Mesendoderm (in vitro differentiated cells): ENCODE data around the gene NINJ1.

Source experiments
- DNase-seq: peaks from one replicate; pipeline ENCODE4 v3.0.0; 2013
- H2AK5ac ChIP-seq: 2 replicates; pipeline ENCODE4 v1.6.1; 2013; ENCODE audit warnings: low read length, inconsistent platforms
- H2BK120ac ChIP-seq: 2 replicates; pipeline ENCODE4 v1.6.1; 2013; ENCODE audit warnings: low read depth, mild to moderate bottlenecking, low read length, moderate library complexity, mixed read lengths
- H2BK15ac ChIP-seq: replicated peaks from 2 replicates; pipeline ENCODE4 v1.6.1; 2013; ENCODE audit warnings: low read depth, mild to moderate bottlenecking, moderate library complexity
- H2BK5ac ChIP-seq: 2 replicates; pipeline ENCODE4 v1.6.1; 2013; ENCODE audit warnings: low read length, inconsistent platforms
- H3K18ac ChIP-seq: 2 replicates; pipeline ENCODE4 v1.6.1; 2013; ENCODE audit warnings: mild to moderate bottlenecking, low read length, mixed read lengths
- H3K23ac ChIP-seq: one replicate; pipeline ENCODE4 v1.6.1; 2013; ENCODE audit warnings: low read length
- H3K27ac ChIP-seq: 2 replicates; pipeline ENCODE4 v1.5.1; 2013; ENCODE audit warnings: low read depth, mild to moderate bottlenecking, inconsistent platforms, low read length, moderate library complexity
- H3K27me3 ChIP-seq: 2 replicates; pipeline ENCODE4 v1.6.1; 2013; ENCODE audit warnings: low read length, control low read depth, mild to moderate bottlenecking, inconsistent platforms; ENCODE audit not compliant: insufficient read depth, poor library complexity
- H3K36me3 ChIP-seq: 2 replicates; pipeline ENCODE4 v1.6.1; 2013; ENCODE audit warnings: low read length, inconsistent platforms; ENCODE audit not compliant: control insufficient read depth, insufficient read depth
- H3K4ac ChIP-seq: one replicate; pipeline ENCODE4 v1.6.1; 2013; ENCODE audit warnings: low read depth, mild to moderate bottlenecking, low read length, moderate library complexity
- H3K4me1 ChIP-seq: 2 replicates; pipeline ENCODE4 v1.6.1; 2013; ENCODE audit warnings: low read depth, low read length, inconsistent platforms; ENCODE audit not compliant: control insufficient read depth
- H3K4me2 ChIP-seq: 2 replicates; pipeline ENCODE4 v1.6.1; 2013; ENCODE audit warnings: low read length
- H3K4me3 ChIP-seq: 2 replicates; pipeline ENCODE4 v1.5.1; 2013; ENCODE audit warnings: mild to moderate bottlenecking, low read length
- H3K56ac ChIP-seq: one replicate; pipeline ENCODE4 v1.6.1; 2013; ENCODE audit warnings: low read length
- H3K79me1 ChIP-seq: 2 replicates; pipeline ENCODE4 v1.6.1; 2013; ENCODE audit warnings: low read length, inconsistent platforms
- H3K79me2 ChIP-seq: 2 replicates; pipeline ENCODE4 v1.6.1; 2013; ENCODE audit warnings: mild to moderate bottlenecking, low read length; ENCODE audit not compliant: control insufficient read depth, insufficient read depth
- H3K9ac ChIP-seq: 2 replicates; pipeline ENCODE4 v1.6.1; 2013; ENCODE audit warnings: low read length, inconsistent platforms
- H4K5ac ChIP-seq: one replicate; pipeline ENCODE4 v1.6.1; 2013; ENCODE audit warnings: low read length
- H4K8ac ChIP-seq: one replicate; pipeline ENCODE4 v1.6.1; 2013; ENCODE audit warnings: low read depth, mild to moderate bottlenecking, control low read depth, low read length, moderate library complexity
- WGBS: extraction: QIAGEN DNeasy Blood & Tissue Kit; methylation state at CpG from one replicate; pipeline ENCODE4 v1.1.7; 2013; ENCODE audit warnings: low lambda C conversion rate, missing lambda C conversion rate; ENCODE audit not compliant: insufficient coverage; ENCODE audit errors: extremely low coverage; 5-methylcytosine and 5-hydroxymethylcytosine counted together

The NINJ1 gene

DNA sequence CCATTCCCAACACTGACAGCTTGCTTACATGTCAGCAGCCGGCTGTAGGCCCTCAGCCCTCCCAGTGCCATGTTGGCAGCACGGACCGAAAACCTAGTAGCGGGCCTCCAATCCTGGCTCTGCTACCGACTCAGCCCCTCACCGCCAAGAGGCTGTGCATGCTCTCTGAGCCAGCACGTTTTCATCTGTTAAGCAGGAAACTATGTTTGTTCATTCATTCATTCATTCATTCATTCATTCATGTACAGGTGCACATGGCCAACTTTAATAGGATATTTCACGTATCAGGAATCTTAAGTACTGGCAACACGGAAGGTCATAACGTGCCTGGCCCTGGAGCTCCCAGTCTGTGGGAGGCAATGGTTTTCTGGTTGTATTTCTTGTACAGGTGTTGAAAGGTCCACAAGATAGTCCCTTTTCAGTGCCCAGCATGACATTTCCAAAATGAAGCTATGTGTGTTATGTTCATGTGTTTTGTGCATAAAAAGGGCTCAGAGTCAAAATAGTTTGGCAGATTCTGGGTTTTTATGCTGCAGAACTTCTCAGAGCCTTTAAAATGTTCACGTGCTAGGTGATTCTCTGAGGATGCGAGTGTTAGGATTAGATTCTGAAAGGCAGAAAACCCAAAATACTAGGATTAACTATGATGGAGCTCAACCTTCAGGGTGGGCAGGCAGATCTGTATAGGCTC, 57.8 kb downstream of the NINJ1 start:
- H2BK5ac ChIP-seq, result no peak overlapping the region
- H3K27ac ChIP-seq, result no peak overlapping the region
- H2BK120ac ChIP-seq, result no peak overlapping the region
- no peaks in the 10 kb centered on the region for H3K79me2 ChIP-seq
- H3K23ac ChIP-seq, result no peak overlapping the region
- no peak overlapping the region for H3K4ac ChIP-seq
- no peak overlapping the region for H3K4me2 ChIP-seq
- H4K8ac ChIP-seq, result no peak overlapping the region
- H3K4me3 ChIP-seq, result no peak overlapping the region
- H3K4me1 ChIP-seq, result no peaks in the 10 kb centered on the region
- no peak overlapping the region for H3K56ac ChIP-seq
- no peak for DNase-seq
- no peaks in the 10 kb centered on the region for H3K36me3 ChIP-seq
- no peaks in the 10 kb centered on the region for H3K27me3 ChIP-seq
- WGBS, result no CpG with 5 or more reads among the region's 12 CpGs
- no peaks in the 10 kb centered on the region for H3K79me1 ChIP-seq
- H4K5ac ChIP-seq, result no peak overlapping the region
- H3K9ac ChIP-seq, result no peak overlapping the region
- no peak overlapping the region for H2AK5ac ChIP-seq
- H2BK15ac ChIP-seq, result no peak overlapping the region
- no peak overlapping the region for H3K18ac ChIP-seq

DNA sequence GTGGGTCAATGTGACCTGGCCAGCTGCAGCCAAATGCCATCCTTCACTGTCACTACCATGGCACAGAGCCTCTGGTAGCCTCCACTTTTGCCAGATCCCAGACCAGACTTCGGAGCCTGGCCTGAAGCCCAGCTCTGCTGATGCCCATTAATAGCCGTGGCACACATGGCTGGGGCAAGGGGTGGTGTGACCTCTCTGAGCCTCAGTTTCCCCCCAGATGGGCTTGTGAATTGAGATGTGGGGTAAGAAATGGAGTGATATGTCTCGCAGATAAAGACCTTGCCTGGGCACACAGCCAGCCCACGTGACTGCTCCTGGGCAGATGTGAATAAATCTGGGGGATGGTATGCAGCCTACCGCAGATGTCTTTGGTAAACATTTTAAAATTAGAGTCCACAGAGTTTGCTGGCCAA, 61.7 kb downstream of the NINJ1 start:
- no peaks in the 10 kb centered on the region for H3K79me1 ChIP-seq
- no peak overlapping the region for H2BK15ac ChIP-seq
- no peak overlapping the region for H2BK5ac ChIP-seq
- H3K36me3 ChIP-seq, result no peaks in the 10 kb centered on the region
- H2BK120ac ChIP-seq, result no peak overlapping the region
- H3K4me3 ChIP-seq, result no peak overlapping the region
- no peak overlapping the region for H3K27ac ChIP-seq
- WGBS, result no CpG with 5 or more reads among the region's 5 CpGs
- no peak overlapping the region for H3K9ac ChIP-seq
- no peak overlapping the region for H3K18ac ChIP-seq
- no peaks in the 10 kb centered on the region for H3K4me1 ChIP-seq
- no peak overlapping the region for H3K56ac ChIP-seq
- H3K27me3 ChIP-seq, result no peaks in the 10 kb centered on the region
- no peak overlapping the region for H4K8ac ChIP-seq
- H3K23ac ChIP-seq, result no peak overlapping the region
- H4K5ac ChIP-seq, result no peak overlapping the region
- no peaks in the 10 kb centered on the region for H3K79me2 ChIP-seq
- no peak overlapping the region for H2AK5ac ChIP-seq
- H3K4me2 ChIP-seq, result no peak overlapping the region
- H3K4ac ChIP-seq, result no peak overlapping the region
- no peak for DNase-seq
